Loucy (cell line): ENCODE data around the gene SOAT2.

Source experiments
- H2AFZ ChIP-seq: fragments of 200-600 bp; sonication (generic); 2 replicates; pipeline ENCODE4 v1.6.0; 2016; ENCODE audit warnings: antibody characterized with exemption, mild to moderate bottlenecking, low read length, moderate library complexity
- H3F3A ChIP-seq: fragments of 200-600 bp; 2 replicates; pipeline ENCODE4 v1.6.0; 2016; ENCODE audit warnings: antibody characterized with exemption, low read depth, mild to moderate bottlenecking
- H3K27me3 ChIP-seq: fragments of 200-600 bp; sonication (generic); 2 replicates; pipeline ENCODE4 v1.6.1; 2014; ENCODE audit warnings: low read length, mild to moderate bottlenecking; ENCODE audit not compliant: insufficient read depth, poor library complexity, severe bottlenecking
- H3K36me3 ChIP-seq: fragments of 200-600 bp; sonication (generic); 2 replicates; pipeline ENCODE4 v1.6.1; 2016; ENCODE audit warnings: low read length; ENCODE audit not compliant: insufficient read depth
- H3K4me1 ChIP-seq: fragments of 200-600 bp; sonication (generic); 2 replicates; pipeline ENCODE4 v1.5.1; 2014; ENCODE audit warnings: low read length, mild to moderate bottlenecking; ENCODE audit not compliant: insufficient read depth, poor library complexity, severe bottlenecking
- H3K4me2 ChIP-seq: fragments of 200-600 bp; sonication (generic); 2 replicates; pipeline ENCODE4 v1.6.0; 2014; ENCODE audit warnings: antibody characterized with exemption, low read length, low read depth, mild to moderate bottlenecking; ENCODE audit not compliant: poor library complexity, severe bottlenecking
- H3K4me3 ChIP-seq: fragments of 200-600 bp; sonication (generic); 2 replicates; pipeline ENCODE4 v1.5.1; 2014; ENCODE audit warnings: low read length, mild to moderate bottlenecking, mixed read lengths; ENCODE audit not compliant: poor library complexity, severe bottlenecking
- H3K79me2 ChIP-seq: fragments of 200-600 bp; sonication (generic); 2 replicates; pipeline ENCODE4 v1.6.1; 2014; ENCODE audit warnings: low read length; ENCODE audit not compliant: insufficient read depth
- H3K9ac ChIP-seq: fragments of 200-600 bp; sonication (generic); 2 replicates; pipeline ENCODE4 v1.6.0; 2014; ENCODE audit warnings: mild to moderate bottlenecking, low read depth, low read length, moderate library complexity; ENCODE audit not compliant: poor library complexity, severe bottlenecking
- H3K9me2 ChIP-seq: fragments of 200-600 bp; sonication (generic); replicated peaks from 2 replicates; pipeline ENCODE4 v1.6.1; 2016; ENCODE audit warnings: low read depth, low read length, mixed read lengths
- H3K9me3 ChIP-seq: fragments of 200-600 bp; sonication (generic); 2 replicates; pipeline ENCODE4 v1.6.1; 2014; ENCODE audit warnings: mild to moderate bottlenecking, antibody characterized with exemption, low read length, low read depth; ENCODE audit not compliant: insufficient read depth
- H4K20me1 ChIP-seq: fragments of 200-600 bp; sonication (generic); 2 replicates; pipeline ENCODE4 v1.6.0; 2014; ENCODE audit warnings: antibody characterized with exemption, low read length, mild to moderate bottlenecking; ENCODE audit not compliant: insufficient read depth, poor library complexity, severe bottlenecking
- EZH2phosphoT487 ChIP-seq: fragments of 200-600 bp; IDR thresholded peaks from 2 replicates; pipeline ENCODE4 v1.6.1; 2018; ENCODE audit warnings: antibody characterized with exemption, mild to moderate bottlenecking, moderate library complexity, borderline replicate concordance
- TF ChIP-seq, protein P1 (sequence below): fragments of 200-600 bp; sonication (generic); conservative IDR thresholded peaks from 2 replicates; pipeline ENCODE4 v1.5.1; 2014; ENCODE audit warnings: mild to moderate bottlenecking, antibody characterized with exemption, low read length

The SOAT2 gene

DNA sequence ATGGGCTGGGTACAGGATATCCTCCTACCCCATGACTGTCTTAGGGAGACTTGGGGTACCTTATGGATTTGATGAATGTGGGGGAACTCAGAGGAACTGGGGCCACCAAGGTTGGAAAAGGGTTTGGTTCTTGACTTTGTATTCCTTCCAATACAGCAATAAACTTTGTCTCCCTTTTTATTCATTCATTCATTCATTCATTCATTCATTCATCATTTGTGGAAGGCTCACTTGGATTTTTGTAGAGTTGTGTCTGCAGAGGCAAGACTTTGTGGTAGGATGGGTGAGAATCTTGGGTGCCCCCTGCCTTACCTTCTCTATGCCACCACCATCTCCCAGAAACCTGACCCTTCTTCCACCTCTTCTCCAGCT lies 21.1 kb downstream of the SOAT2 start:
- H3K36me3 ChIP-seq = no peaks in the 10 kb centered on the region
- H3K4me3 ChIP-seq = no peak overlapping the region
- no peak overlapping the region for H3K9ac ChIP-seq
- no peaks in the 10 kb centered on the region for H3K4me1 ChIP-seq
- no peaks in the 10 kb centered on the region for H3K9me2 ChIP-seq
- H3K79me2 ChIP-seq = no peaks in the 10 kb centered on the region
- TF ChIP-seq EZH2phosphoT487 = no peak
- TF ChIP-seq, protein P1, sequence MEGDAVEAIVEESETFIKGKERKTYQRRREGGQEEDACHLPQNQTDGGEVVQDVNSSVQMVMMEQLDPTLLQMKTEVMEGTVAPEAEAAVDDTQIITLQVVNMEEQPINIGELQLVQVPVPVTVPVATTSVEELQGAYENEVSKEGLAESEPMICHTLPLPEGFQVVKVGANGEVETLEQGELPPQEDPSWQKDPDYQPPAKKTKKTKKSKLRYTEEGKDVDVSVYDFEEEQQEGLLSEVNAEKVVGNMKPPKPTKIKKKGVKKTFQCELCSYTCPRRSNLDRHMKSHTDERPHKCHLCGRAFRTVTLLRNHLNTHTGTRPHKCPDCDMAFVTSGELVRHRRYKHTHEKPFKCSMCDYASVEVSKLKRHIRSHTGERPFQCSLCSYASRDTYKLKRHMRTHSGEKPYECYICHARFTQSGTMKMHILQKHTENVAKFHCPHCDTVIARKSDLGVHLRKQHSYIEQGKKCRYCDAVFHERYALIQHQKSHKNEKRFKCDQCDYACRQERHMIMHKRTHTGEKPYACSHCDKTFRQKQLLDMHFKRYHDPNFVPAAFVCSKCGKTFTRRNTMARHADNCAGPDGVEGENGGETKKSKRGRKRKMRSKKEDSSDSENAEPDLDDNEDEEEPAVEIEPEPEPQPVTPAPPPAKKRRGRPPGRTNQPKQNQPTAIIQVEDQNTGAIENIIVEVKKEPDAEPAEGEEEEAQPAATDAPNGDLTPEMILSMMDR = no peak
- no peak overlapping the region for H2AFZ ChIP-seq
- H3K4me2 ChIP-seq = no peak overlapping the region
- no peaks in the 10 kb centered on the region for H3K9me3 ChIP-seq
- H3K27me3 ChIP-seq = no peaks in the 10 kb centered on the region
- H4K20me1 ChIP-seq = no peaks in the 10 kb centered on the region
- no peaks in the 10 kb centered on the region for H3F3A ChIP-seq

DNA sequence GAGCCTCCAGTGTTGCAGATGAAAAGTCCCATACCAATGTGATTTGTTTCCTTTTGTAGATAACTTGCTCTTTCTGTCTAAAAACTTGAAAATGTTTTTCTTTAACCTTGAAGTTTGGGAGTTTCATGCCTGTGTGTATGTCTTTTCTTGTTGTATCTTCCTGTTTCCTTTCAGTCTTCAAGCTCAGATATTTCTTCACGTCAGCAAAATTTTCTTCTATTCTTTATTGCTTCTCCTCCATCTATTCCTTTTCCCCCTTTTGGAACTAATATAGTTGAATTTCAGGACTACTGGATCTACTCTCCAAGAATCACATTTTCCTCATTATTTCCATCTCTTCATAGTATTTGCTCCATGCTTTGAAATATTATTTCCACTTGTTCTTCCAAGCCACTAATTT lies 23.9 kb downstream of the SOAT2 start:
- H3K9me2 ChIP-seq = no peaks in the 10 kb centered on the region
- no peak overlapping the region for H2AFZ ChIP-seq
- H3K4me2 ChIP-seq = no peak overlapping the region
- TF ChIP-seq, protein P1 = no peak
- TF ChIP-seq EZH2phosphoT487 = no peak
- no peaks in the 10 kb centered on the region for H3K4me1 ChIP-seq
- H3F3A ChIP-seq = no peaks in the 10 kb centered on the region
- H3K9me3 ChIP-seq = no peaks in the 10 kb centered on the region
- no peaks in the 10 kb centered on the region for H3K79me2 ChIP-seq
- H3K4me3 ChIP-seq = no peak overlapping the region
- no peak overlapping the region for H3K9ac ChIP-seq
- no peaks in the 10 kb centered on the region for H4K20me1 ChIP-seq
- no peaks in the 10 kb centered on the region for H3K36me3 ChIP-seq
- H3K27me3 ChIP-seq = no peaks in the 10 kb centered on the region

DNA sequence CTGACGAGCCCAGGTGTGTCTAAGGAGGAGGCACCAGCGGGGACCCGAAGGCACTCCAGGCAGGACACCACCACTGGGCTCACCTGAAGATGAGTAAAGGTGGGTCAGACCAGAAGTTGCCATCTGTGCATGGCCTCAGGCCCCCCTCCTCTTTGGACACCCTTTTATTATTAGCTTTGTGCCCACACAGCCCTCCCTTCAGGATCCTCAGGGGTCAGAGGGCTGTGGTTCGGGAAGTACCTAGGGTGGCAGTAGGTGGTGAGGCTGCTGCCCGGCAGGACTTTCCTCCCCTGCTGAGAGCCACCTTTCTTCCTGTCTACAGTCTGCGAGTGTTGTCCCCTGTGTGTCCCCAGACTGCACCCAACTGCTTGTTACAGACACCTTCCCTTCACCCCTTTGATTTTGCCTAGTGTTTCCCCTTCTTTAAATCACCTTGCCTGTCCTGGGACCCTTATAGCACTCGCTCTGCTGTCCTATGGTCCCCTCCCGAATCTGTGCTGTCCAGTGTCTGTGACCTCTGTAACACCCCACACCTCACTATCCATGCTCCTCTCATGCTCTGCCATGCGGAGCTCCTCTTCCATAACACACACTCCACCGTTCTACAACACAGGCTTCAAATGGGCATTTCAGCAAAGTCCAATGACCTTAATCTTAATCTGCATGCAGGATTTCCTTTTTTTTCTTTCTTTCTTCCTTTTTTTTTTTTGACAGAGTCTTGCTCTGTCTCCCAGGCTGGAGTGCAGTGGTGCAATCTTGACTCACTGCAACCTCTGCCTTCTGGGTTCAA lies 25.7 kb downstream of the SOAT2 start:
- Histone ChIP-seq H3K27me3 (no peaks in the 10 kb centered on the region), H3K4me3 (no peak overlapping the region), H3K36me3 (no peaks in the 10 kb centered on the region), H2AFZ (no peak overlapping the region), H4K20me1 (no peaks in the 10 kb centered on the region), H3K9me2 (no peaks in the 10 kb centered on the region), H3K9me3 (no peaks in the 10 kb centered on the region), H3K4me2 (no peak overlapping the region), H3K4me1 (no peaks in the 10 kb centered on the region), H3K9ac (no peak overlapping the region), H3F3A (no peaks in the 10 kb centered on the region), H3K79me2 (no peaks in the 10 kb centered on the region)
- no peak for TF ChIP-seq EZH2phosphoT487
- TF ChIP-seq, protein P1 = no peak
